OCI-LY1 (cell line): ENCODE measurements around the gene CDKAL1.

ENCODE experiments used
- EZH2 ChIP-seq: fragments of 200-600 bp; sonication (generic), shearing (Covaris generic); IDR thresholded peaks from 2 replicates; pipeline ENCODE4 v1.8.0; 2017; ENCODE audit warnings: borderline replicate concordance, mixed run types, mild to moderate bottlenecking, antibody characterized with exemption, low read length, moderate library complexity, mixed read lengths
- TF ChIP-seq, protein P1 (sequence below): fragments of 200-600 bp; sonication (generic), shearing (Covaris generic); IDR thresholded peaks from 2 replicates; pipeline ENCODE4 v1.5.1; 2017; ENCODE audit warnings: mild to moderate bottlenecking, antibody characterized with exemption, low read length, moderate library complexity, mixed read lengths

DNA sequence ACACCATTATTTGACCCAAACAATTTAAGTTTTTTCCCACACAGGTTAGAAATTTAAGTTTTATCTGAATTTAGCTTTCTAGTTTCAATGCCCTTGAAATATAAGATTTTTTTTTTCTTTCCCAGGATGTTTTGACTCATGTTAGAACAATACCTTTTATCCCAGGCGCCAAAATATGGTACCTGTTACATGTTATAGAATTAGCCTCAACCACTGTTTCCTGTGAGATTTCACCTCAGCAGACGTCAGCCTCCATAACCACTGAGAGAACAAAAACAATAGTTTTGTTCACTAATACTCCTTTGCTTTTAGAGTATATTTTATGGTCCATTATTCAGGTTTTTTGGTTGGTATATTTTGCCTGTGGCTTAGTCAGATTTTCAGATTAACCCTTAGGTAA lies 302.9 kb downstream of the CDKAL1 start:
- TF ChIP-seq, protein P1, sequence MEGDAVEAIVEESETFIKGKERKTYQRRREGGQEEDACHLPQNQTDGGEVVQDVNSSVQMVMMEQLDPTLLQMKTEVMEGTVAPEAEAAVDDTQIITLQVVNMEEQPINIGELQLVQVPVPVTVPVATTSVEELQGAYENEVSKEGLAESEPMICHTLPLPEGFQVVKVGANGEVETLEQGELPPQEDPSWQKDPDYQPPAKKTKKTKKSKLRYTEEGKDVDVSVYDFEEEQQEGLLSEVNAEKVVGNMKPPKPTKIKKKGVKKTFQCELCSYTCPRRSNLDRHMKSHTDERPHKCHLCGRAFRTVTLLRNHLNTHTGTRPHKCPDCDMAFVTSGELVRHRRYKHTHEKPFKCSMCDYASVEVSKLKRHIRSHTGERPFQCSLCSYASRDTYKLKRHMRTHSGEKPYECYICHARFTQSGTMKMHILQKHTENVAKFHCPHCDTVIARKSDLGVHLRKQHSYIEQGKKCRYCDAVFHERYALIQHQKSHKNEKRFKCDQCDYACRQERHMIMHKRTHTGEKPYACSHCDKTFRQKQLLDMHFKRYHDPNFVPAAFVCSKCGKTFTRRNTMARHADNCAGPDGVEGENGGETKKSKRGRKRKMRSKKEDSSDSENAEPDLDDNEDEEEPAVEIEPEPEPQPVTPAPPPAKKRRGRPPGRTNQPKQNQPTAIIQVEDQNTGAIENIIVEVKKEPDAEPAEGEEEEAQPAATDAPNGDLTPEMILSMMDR = no peak
- no peak for TF ChIP-seq EZH2
